ENCODE results near the gene CDC14A.
"Not testable (repeated sequence)": the region's sequence is repeated elsewhere in the genome, so short reads cannot be mapped to it uniquely, and the experiment has no call there.

CDC14A gene, protein sequence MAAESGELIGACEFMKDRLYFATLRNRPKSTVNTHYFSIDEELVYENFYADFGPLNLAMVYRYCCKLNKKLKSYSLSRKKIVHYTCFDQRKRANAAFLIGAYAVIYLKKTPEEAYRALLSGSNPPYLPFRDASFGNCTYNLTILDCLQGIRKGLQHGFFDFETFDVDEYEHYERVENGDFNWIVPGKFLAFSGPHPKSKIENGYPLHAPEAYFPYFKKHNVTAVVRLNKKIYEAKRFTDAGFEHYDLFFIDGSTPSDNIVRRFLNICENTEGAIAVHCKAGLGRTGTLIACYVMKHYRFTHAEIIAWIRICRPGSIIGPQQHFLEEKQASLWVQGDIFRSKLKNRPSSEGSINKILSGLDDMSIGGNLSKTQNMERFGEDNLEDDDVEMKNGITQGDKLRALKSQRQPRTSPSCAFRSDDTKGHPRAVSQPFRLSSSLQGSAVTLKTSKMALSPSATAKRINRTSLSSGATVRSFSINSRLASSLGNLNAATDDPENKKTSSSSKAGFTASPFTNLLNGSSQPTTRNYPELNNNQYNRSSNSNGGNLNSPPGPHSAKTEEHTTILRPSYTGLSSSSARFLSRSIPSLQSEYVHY

GRCh38 chr1:100352267-100353070, at the start of gene CDC14A:
TSS of gene CDC14A (plus strand) at chr1:100352506. CDS start at chr1:100352955, 449 bp downstream.
- peak; percentile 96 for DNase-seq (ENCODE audit: low read depth)

DNA sequence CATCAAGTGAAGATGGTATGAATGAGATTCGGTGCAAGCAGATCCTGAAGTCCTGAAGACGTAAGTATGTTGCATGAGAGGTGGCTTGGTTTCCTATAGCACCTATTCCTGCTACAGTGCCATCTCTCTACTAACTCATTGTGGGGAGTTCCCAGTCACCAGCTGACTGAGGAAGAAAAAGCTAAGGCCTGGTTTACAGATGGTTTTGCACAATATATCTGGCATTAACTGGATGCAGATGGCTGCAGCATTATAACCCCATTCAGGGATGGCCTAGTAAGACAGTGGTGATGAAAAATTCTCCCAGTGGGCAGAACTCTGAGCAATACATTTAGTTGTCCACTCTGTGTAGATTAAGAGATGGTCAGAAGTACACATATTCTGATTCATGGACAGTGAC, 49.6 kb upstream of the CDC14A start:
- DNase-seq (ENCODE audit: low read depth) = no peak

DNA sequence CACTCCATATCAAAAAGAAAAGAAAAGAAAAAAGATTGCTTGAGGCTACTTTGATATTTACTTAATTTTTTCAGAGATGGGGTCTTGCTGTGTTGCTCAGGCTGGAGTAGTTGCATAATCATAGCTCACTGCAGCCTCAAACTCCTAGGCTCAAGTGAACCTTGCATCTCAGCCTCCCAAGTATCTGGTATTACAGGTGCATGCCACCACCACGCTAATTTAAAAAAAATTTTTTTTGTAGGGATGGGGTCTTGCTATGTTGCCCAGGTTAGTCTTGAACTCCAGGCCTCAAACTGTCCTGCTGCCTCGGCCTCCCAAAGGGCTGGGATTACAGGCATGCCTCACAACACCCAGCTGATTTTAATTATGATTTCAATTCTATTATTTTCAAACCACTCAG, 48.1 kb upstream of the CDC14A start:
- no peak for DNase-seq (ENCODE audit: low read depth)

DNA sequence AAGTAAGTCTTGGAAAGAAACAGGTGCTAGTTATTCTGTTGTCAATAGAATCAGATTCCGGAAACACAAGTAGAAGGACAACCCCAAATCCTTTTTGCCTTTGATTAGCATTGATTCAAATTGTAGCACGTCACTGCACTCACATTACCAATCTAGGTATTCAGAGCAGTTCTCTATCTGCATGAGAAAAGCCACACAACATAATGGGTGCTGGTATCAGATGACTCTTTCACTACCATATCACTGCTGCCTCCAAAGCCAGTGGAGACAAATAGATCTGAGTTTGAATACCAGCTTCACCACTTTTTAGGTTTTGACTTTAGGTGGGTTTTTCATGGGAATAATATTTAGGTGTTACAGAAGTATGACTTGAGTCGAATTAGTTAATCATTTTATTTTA, 47.4 kb upstream of the CDC14A start:
- no peak for DNase-seq (ENCODE audit: low read depth)

DNA sequence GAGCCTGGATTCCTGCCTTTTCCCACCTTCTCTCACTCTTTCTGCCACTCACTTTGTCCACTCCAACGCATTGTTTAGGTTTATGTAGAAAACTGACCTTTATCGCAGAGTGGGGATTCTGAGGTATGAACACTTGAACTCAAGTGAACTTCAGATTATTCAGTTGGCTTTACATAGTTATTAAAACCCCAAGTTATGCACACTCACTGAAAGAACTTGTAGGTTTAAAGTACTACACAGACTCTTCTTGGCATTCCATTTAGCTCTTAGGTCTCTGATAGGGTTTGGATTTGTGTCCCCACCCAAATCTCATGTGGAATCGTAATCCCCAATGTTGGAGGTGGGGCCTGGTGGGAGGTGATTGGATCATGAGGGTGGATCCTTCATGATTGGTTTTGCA, 46.4 kb upstream of the CDC14A start:
- no peak for DNase-seq (ENCODE audit: low read depth)

DNA sequence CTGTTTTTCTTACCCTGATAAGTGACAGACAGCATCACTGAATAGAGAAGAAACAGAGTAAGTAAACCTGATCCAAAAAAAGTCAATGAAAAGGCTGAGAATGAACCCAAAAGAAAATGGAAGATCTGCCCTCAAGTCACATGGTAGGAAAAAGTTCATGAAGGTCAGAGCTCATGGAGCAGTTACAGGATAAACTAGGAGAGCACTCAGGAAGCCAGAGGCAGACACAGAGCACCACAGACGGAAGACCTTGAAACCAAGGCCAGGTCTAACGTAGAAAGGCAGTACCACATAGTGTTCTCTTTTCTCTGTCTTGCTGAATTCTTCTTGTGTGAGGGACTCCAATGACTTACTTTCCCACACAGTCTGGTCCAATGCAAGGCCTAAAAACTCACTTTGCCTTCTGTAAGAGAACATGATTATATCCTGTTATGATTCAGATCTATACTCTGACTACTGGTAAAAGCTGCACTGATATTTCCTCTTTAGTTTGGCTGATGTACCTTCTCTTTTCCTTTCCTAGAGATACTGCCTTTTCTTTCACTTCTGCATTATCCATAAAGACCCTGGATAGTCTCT, 45.5 kb upstream of the CDC14A start:
- no peak for DNase-seq (ENCODE audit: low read depth)

DNA sequence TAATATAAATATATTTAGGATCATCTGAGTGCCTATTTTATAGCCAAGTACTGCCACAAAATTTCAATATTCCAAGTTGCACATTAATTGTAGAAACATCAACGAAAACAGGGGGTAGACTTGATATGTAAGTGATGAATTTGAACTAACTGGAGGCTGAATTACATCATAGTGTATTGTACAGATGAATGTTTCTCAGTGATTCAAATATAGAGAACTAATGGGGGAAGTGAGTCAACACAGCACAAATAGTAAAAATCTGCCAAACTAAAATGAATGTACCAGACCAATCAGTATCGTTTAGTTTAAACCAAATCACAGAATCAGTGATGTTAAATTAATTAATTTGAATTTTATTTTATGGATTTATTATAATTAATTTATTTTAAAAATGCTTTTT, 43.5 kb upstream of the CDC14A start:
- DNase-seq (ENCODE audit: low read depth) = peak; percentile 35

- DNase-seq (ENCODE audit: low read depth) = no peak
Measured at GRCh38 chr1:100309863-100310262, 42.4 kb upstream of the CDC14A start.

GRCh38 chr1:100313382-100313781, 38.9 kb upstream of the CDC14A start:
- no peak for DNase-seq (ENCODE audit: low read depth)

- DNase-seq (ENCODE audit: low read depth) = no peak
Measured at GRCh38 chr1:100316622-100317021, 35.7 kb upstream of the CDC14A start.

GRCh38 chr1:100320311-100321099, 31.8 kb upstream of the CDC14A start:
- no peak for DNase-seq (ENCODE audit: low read depth)

DNA sequence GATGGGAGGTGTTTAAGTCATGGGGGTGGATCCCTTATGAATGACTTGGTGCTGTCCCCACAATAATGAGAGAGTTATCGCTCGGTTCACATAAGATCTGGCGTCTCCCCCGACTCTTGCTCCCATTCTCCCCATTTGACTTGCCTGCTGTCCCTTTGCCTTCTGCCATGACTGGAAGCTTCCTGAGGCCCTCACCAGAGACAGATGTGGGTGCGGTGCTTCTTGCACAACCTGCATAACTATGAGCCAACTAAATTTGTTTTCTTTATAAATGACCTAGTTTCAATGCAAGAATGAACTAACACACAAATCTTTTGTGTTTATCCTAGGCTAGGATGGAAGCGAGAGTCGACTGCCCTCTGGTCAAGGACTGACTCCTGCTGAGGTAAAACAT, 31.2 kb upstream of the CDC14A start:
- no peak for DNase-seq (ENCODE audit: low read depth)

- no peak for DNase-seq (ENCODE audit: low read depth)
Measured at GRCh38 chr1:100321506-100321905, 30.8 kb upstream of the CDC14A start.

DNA sequence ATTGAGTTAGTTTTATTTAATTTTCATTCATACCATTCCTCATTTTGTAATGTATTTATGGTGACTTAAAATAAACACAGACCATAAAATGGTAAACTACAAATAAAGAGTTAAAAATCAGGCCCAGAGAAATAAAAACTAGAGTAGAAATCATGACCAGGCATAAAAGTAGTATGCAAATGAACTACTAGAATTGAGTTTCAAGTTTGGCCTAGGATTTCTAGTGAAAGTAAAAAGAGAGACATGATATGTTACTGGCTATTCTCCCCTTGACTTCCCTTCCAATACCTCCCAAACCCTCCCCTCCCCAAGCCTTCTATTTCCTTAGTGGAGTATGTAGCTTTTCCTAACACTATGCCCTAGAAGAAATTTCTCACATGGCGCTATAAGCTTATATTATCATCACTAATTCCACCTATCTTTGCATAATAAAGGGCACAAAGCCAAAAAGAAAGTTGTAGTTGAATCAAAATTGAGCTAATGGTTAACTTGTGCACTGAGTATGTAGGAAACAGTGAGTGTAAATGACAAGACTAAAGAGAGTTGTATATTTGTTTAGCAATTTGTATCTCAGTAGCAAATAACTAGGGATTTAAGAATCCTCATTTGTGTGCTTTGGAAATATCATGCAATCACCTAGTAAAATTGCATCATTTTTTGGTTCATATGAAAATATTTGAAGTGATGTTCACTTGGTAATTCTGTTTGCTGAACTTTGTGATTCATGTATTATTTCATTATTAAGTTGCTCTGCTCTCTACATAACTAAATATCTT, 29.7 kb upstream of the CDC14A start:
- DNase-seq (ENCODE audit: low read depth) = peak; percentile 90

- peak; percentile 88 for DNase-seq (ENCODE audit: low read depth)
Measured at GRCh38 chr1:100323419-100324106, 28.7 kb upstream of the CDC14A start.

GRCh38 chr1:100325415-100326324, 26.6 kb upstream of the CDC14A start:
- DNase-seq (ENCODE audit: low read depth) = no peak

DNA sequence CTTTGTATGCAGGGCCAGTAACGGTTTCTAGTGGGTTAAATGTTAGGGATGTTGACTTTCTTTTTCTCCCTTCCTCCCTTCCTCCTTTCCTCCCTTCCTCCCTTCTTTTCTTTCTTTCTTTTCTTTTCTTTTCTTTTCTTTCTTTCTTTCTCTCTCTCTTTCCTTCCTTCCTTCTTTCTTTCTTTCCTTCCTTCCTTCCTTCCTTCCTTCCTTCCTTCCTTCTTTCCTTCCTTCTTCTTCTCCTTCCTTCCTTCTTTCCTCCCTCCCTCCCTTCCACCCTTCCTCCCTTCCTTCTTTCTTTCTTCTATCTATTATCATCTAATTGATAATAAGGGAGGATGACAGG, 26.0 kb upstream of the CDC14A start:
- not testable (repeated sequence) for DNase-seq (ENCODE audit: low read depth)

- DNase-seq (ENCODE audit: low read depth) = no peak
Measured at GRCh38 chr1:100328133-100328532, 24.2 kb upstream of the CDC14A start.

DNA sequence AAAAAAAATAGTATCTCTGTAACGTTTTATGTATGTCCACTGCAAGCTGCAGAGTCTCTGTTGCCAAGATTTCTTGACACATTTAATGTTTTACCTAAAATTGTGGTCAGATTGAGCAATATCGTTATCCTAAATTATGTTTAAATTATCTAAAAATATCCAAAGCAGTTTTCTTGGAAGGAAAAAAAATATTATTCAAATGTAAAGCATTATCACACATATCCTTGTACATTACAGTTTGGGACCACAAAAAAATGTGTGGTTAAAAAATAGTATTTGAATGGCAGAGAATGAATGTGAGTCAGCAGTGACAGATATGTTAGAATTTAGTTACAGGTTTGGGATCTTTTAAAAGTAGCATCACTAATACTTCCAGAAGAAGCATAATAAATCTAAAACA, 21.2 kb upstream of the CDC14A start:
- not testable (repeated sequence) for DNase-seq (ENCODE audit: low read depth)

Measured in amniotic epithelial cell (primary cell).